GM18505 (cell line): Measurements from ENCODE around the gene CTXN3.

Source experiments
- ATAC-seq: cut with Tn5 transposase; IDR thresholded peaks from one replicate; pipeline ENCODE4 v1.9.1; 2021; ENCODE audit not compliant: unreplicated experiment
- POLR2A ChIP-seq: IDR thresholded peaks from 4 replicates; pipeline ENCODE4 v1.6.1; 2011; ENCODE audit warnings: borderline replicate concordance; ENCODE audit not compliant: insufficient read depth, insufficient read length; ENCODE audit errors: extremely low read depth

Gene CTXN3

GRCh38 chr5:127649018-127649439 is at the start of gene CTXN3:
Gene CTXN3, plus strand, starts transcription at chr5:127649082. Its CDS starts 8,440 bp downstream, at chr5:127657522.
- TF ChIP-seq POLR2A, result no peak

DNA sequence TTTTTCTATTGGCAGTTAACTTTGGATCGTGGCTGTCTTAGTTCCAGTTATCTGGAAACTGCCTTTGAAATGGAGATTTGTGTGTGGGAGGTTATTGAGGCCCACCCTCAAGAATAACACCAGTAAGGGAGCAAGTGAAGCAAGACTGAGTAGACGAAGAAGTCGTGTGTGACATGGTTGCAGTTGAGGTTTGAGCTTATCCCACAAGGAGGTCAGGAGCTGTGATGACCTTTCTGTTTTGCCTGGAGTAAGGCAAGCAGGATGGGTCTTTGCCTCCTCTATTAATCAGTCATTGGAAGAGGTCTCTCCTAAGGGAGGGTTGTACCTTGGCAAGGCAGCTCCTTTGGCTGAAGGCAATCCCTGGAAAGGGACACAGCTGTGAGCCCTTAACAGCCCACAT is 49.6 kb upstream of the CTXN3 start:
- ATAC-seq, result no peak
- TF ChIP-seq POLR2A, result no peak

More at GRCh38 chr5:127649018-127649439, at the start of gene CTXN3:
- ATAC-seq, result no peak

GRCh38 chr5:127599847-127600246 is 49.0 kb upstream of the CTXN3 start:
- TF ChIP-seq POLR2A, result no peak

GRCh38 chr5:127601111-127601510 is 47.8 kb upstream of the CTXN3 start:
- no peak for ATAC-seq
- no peak for TF ChIP-seq POLR2A

More at GRCh38 chr5:127599847-127600246, 49.0 kb upstream of the CTXN3 start:
- ATAC-seq, result no peak

GRCh38 chr5:127601601-127602000 is 47.3 kb upstream of the CTXN3 start:
- ATAC-seq, result no peak
- no peak for TF ChIP-seq POLR2A

DNA sequence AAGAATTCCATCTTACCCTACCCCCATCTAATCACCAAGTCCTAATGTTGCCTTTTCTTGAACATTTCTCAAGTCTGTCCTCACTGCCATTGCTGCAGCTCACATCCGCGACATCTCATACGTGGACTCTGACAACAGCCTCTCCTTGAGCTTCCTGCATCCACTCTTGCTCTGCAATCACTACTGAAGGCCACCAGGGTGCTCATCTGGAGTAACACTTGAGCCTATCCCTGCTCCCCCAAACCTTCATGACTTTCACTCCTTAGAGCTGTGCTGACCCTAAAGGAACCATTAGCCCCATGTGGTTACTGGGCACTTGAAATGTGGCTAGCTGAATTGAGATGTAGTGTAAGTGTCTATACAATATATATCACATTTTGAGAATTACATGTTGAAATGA is 46.4 kb upstream of the CTXN3 start:
- ATAC-seq, result peak; percentile 46

DNA sequence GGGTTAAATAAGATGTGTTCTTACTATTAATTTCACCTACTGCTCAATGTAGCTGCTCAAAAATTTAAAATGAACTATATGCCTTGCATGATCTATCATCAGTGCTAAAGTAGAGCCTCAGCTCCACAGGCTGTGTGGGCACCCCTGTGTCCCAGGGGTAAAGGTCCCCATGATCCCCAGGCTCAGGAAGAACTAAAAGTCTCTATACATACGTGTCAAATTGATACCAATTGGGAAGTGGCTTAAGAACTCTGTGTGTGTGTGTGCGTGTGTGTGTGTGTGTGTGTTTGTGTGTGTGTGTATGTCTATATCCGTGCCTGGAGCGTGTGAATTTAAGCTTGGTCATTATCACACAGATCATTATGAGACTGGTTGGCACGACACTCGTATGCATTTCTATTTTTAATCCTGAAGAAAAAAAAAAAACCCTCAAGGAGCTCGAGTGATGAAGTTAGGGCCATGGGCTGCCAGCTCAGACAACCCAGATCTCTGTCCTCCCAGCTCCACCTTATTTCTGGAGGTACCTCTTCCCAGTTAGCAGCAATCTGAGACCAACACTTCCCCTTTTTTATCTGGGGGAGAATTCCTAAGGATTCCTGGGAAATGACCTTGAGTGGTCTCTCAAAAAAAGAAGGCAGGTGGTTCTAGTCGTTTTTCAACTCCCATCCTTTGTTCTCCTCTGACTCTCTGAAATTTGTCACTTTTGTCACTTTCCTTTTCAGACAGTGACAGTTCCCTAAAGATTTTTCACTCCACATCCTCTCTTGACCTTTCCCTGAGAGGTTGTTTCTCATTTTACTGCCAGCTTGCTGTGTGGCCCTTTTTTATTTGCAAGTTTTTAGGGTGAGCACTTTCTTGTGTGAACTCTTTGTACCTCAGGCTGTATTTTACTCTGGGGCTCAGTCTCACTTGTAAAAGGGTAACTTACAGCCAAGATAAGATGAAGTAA is 45.7 kb upstream of the CTXN3 start:
- no peak for ATAC-seq
- no peak for TF ChIP-seq POLR2A

More for the DNA sequence above, 46.4 kb upstream of the CTXN3 start:
- no peak for TF ChIP-seq POLR2A

DNA sequence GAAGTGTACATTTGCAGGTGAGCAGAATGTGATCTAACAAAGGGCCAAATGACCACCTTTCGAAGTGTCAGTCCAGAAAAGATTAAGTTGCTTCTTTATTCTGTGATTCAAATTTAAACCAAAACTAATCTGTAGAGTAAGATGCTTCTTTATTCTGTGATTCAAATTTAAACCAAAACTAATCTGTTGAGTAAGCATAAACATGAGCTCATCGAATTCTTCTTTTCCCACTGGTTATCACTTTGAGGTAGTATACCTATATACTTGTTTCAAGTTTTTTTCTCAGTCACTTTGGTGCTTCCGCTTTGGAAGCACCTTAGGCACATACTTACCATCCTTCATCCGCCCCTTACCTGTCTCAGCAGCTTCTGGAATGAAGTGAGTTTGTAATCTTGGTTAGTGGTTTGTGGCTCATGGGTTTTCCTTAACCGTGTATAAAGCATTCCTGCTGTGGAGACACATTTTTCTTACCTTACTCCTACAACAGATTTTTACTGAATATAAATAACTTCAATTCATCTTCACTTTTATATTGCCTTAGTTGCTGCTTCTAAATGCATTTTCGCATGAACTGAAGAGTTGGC is 40.7 kb upstream of the CTXN3 start:
- no peak for TF ChIP-seq POLR2A
- ATAC-seq, result no peak

DNA sequence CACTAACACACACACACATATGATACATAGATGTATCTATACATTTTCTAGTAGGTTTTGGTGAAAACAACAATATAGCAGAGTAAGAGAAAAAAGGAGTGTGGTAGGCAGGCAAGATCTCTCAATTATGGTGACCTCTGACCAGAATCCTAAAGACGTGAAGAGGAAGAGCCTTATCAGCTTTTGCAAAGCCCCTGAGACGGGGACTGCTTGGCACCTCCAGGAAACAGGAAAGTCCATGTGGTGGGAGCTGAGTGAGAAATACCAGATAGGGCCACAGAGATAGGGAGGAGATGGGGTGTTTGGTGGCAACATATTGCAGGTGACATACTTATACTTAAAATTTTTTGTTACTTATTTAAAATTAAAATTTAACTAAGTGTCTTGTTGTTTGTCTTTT is 39.9 kb upstream of the CTXN3 start:
- no peak for ATAC-seq
- TF ChIP-seq POLR2A, result no peak

GRCh38 chr5:127609957-127610356 is 38.9 kb upstream of the CTXN3 start:
- ATAC-seq, result no peak
- TF ChIP-seq POLR2A, result no peak

- no peak for ATAC-seq
Observed at GRCh38 chr5:127612441-127613141, 36.3 kb upstream of the CTXN3 start.

DNA sequence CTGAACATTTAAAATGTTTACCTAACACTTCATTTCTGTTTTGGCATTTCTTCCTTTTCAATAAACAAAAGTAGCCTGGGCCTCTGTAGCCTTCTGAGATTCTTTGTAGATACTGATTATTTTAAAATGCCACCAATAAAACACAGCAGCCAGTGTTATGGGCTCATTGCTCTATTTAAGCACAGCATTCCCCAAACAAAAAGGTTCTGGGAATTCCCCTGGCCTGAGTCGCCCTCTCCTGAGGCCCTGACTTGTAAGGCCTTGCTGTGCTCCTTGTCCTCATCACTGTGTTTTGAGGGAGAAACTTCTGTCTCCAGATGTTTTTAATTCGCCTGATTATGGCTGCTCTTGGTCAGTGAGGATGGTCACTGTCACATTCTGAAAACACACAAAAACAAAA is 33.0 kb upstream of the CTXN3 start:
- ATAC-seq, result no peak
- no peak for TF ChIP-seq POLR2A

More at GRCh38 chr5:127612441-127613141, 36.3 kb upstream of the CTXN3 start:
- TF ChIP-seq POLR2A, result no peak

DNA sequence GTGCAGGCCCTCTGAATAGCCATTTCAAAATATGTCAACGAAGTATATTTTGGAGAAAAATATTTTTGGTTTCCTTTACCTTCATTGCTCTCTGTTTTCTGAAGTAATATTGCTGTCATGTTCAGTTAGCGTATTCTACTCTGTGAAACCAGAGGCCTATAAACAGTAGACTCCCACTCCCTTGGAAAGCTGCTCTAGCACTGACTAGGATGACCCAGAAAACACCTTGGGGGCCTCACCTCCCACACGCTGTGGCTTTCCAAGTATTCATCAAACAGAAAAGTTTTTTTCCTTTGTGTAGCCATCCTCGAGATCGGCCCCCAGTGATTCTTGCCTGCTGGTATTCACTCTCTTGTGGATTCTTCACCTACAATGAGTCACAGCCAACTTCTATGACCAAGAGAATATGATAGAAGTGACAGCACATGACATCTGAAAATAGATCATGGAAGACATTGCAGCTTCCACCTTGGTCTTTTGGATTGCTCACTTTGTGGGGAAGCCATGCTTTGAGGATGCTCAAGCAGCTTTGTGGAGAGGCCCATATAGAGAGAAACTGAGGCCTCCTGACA is 28.9 kb upstream of the CTXN3 start:
- no peak for TF ChIP-seq POLR2A
- ATAC-seq, result no peak
